GM23338 (cell line): ENCODE measurements around the gene PAK4. TPM values are rescaled to one million over a fixed set of nuclear protein-coding genes. Genes with fewer than 3 reads are reported as not detected.
A peak's percentile ranks its signal among the peaks of the same experiment; 100 is the strongest.

Source experiments
- ATAC-seq: fragments of 200-7000 bp; cut with Tn5 transposase; 3 replicates; pipeline ENCODE4 v1.9.1; 2020
- DNase-seq: peaks from one replicate; pipeline ENCODE4 v3.0.0-alpha.2; 2015; ENCODE audit warnings: low spot score
- H2AFZ ChIP-seq: fragments of 200-600 bp; sonication (generic); 2 replicates; pipeline ENCODE4 v1.8.0; 2016; ENCODE audit warnings: antibody characterized with exemption, mild to moderate bottlenecking, moderate library complexity
- H3F3A ChIP-seq: fragments of 200-600 bp; sonication (generic); replicated peaks from 2 replicates; pipeline ENCODE4 v1.8.0; 2017; ENCODE audit warnings: antibody characterized with exemption, mixed run types, low read depth
- H3K27ac ChIP-seq: fragments of 200-600 bp; sonication (generic); 2 replicates; pipeline ENCODE4 v1.6.1; 2016; ENCODE audit warnings: low read depth
- H3K27me3 ChIP-seq: fragments of 200-600 bp; sonication (generic); 2 replicates; pipeline ENCODE4 v1.8.0; 2016; ENCODE audit warnings: mild to moderate bottlenecking, mixed run types, moderate library complexity; ENCODE audit not compliant: insufficient read depth
- H3K36me3 ChIP-seq: fragments of 200-600 bp; sonication (generic); 2 replicates; pipeline ENCODE4 v1.8.0; 2016; ENCODE audit warnings: mild to moderate bottlenecking; ENCODE audit not compliant: insufficient read depth
- H3K4me1 ChIP-seq: fragments of 200-600 bp; sonication (generic); 2 replicates; pipeline ENCODE4 v1.8.0; 2016; ENCODE audit warnings: mild to moderate bottlenecking, moderate library complexity; ENCODE audit not compliant: insufficient read depth
- H3K4me2 ChIP-seq: fragments of 200-600 bp; sonication (generic); 2 replicates; pipeline ENCODE4 v1.7.1; 2017; ENCODE audit warnings: mixed run types
- H3K4me3 ChIP-seq: fragments of 200-600 bp; sonication (generic); 2 replicates; pipeline ENCODE4 v1.6.1; 2016; ENCODE audit warnings: mixed run types
- H3K79me2 ChIP-seq: fragments of 200-600 bp; sonication (generic); replicated peaks from 2 replicates; pipeline ENCODE4 v1.8.0; 2017; ENCODE audit warnings: mild to moderate bottlenecking; ENCODE audit not compliant: insufficient read depth
- H3K9me2 ChIP-seq: fragments of 200-600 bp; sonication (generic); 2 replicates; pipeline ENCODE4 v1.8.0; 2017; ENCODE audit not compliant: insufficient read depth
- H4K20me1 ChIP-seq: fragments of 200-600 bp; sonication (generic); replicated peaks from 2 replicates; pipeline ENCODE4 v1.8.0; 2017; ENCODE audit warnings: mild to moderate bottlenecking; ENCODE audit not compliant: insufficient read depth
- H3K27ac Mint-ChIP-seq: 2 replicates; pipeline ENCODE4 v1.8.0; 2020; ENCODE audit warnings: inconsistent platforms, mild to moderate bottlenecking, moderate library complexity, mixed read lengths
- H3K27me3 Mint-ChIP-seq: 3 replicates; pipeline ENCODE4 v1.8.0; 2022; ENCODE audit warnings: low read depth, mild to moderate bottlenecking, moderate library complexity, mixed read lengths, inconsistent platforms; ENCODE audit not compliant: insufficient read depth, poor library complexity
- H3K36me3 Mint-ChIP-seq: 3 replicates; pipeline ENCODE4 v1.8.0; 2021; ENCODE audit warnings: low read depth, mild to moderate bottlenecking, inconsistent platforms, moderate library complexity, mixed read lengths
- H3K4me1 Mint-ChIP-seq: 3 replicates; pipeline ENCODE4 v1.8.0; 2020; ENCODE audit warnings: mild to moderate bottlenecking, inconsistent platforms, mixed read lengths
- H3K4me3 Mint-ChIP-seq: 3 replicates; pipeline ENCODE4 v1.8.0; 2021; ENCODE audit warnings: moderate library complexity, mild to moderate bottlenecking, inconsistent platforms, mixed read lengths
- H3K9me3 Mint-ChIP-seq: 3 replicates; pipeline ENCODE4 v1.8.0; 2020; ENCODE audit warnings: moderate library complexity, mild to moderate bottlenecking, inconsistent platforms, mixed read lengths
- CREB1 ChIP-seq: fragments of 250-450 bp; sonication (Bioruptor Pico); IDR thresholded peaks from 2 replicates; pipeline ENCODE4 v1.5.0; 2020; ENCODE audit warnings: low read depth, mild to moderate bottlenecking, moderate library complexity
- CTCF ChIP-seq, 2 experiments: fragments of 200-600 bp in 1 of 2; sonication (generic) in 1 of 2; conservative IDR thresholded peaks; 2 replicates each; pipeline versions ENCODE4 v1.5.1 to v1.6.1; 2016 to 2017; ENCODE audit warnings: antibody characterized with exemption in 2 of 2, low read depth in 2 of 2, mild to moderate bottlenecking in 2 of 2, moderate library complexity in 1 of 2
- ETS1 ChIP-seq: IDR thresholded peaks from 2 replicates; pipeline ENCODE4 v1.6.1; 2016; ENCODE audit warnings: antibody characterized with exemption
- EZH2 ChIP-seq: fragments of 200-600 bp; sonication (generic); IDR thresholded peaks from one replicate; pipeline ENCODE4 v1.8.0; 2017; ENCODE audit warnings: antibody characterized with exemption, mild to moderate bottlenecking, low read depth; ENCODE audit not compliant: unreplicated experiment
- EZH2phosphoT487 ChIP-seq: fragments of 200-600 bp; sonication (generic); IDR thresholded peaks from one replicate; pipeline ENCODE4 v1.8.1; 2018; ENCODE audit warnings: antibody characterized with exemption; ENCODE audit not compliant: unreplicated experiment
- JUNB ChIP-seq: IDR thresholded peaks from one replicate; pipeline ENCODE4 v1.6.1; 2016; ENCODE audit warnings: antibody characterized with exemption; ENCODE audit not compliant: unreplicated experiment
- NANOG ChIP-seq: IDR thresholded peaks from 2 replicates; pipeline ENCODE4 v1.6.1; 2016; ENCODE audit warnings: antibody characterized with exemption, borderline replicate concordance
- POLR2AphosphoS5 ChIP-seq: IDR thresholded peaks from 2 replicates; pipeline ENCODE4 v1.6.1; 2016; ENCODE audit warnings: antibody characterized with exemption, low read depth
- REST ChIP-seq: IDR thresholded peaks from one replicate; pipeline ENCODE4 v1.6.1; 2018; ENCODE audit warnings: antibody characterized with exemption; ENCODE audit not compliant: unreplicated experiment
- STAT1 ChIP-seq: IDR thresholded peaks from one replicate; pipeline ENCODE4 v1.6.1; 2016; ENCODE audit warnings: antibody characterized with exemption; ENCODE audit not compliant: unreplicated experiment
- ZNF114 ChIP-seq: fragments of 250-450 bp; sonication (Bioruptor Pico); IDR thresholded peaks from 2 replicates; pipeline ENCODE4 v1.5.0; 2020; ENCODE audit warnings: mild to moderate bottlenecking, moderate library complexity
- ZNF331 ChIP-seq: fragments of 250-450 bp; sonication (Bioruptor Pico); IDR thresholded peaks from 2 replicates; pipeline ENCODE4 v1.5.0; 2020; ENCODE audit warnings: low read depth, mild to moderate bottlenecking, moderate library complexity
- ZNF462 ChIP-seq: fragments of 250-450 bp; sonication (Bioruptor Pico); IDR thresholded peaks from 2 replicates; pipeline ENCODE4 v1.5.0; 2020; ENCODE audit warnings: mild to moderate bottlenecking, moderate library complexity
- polyA plus RNA-seq: library from polyadenylated mRNA; unstranded; fragments of >200 nt; fragmentation: Nextera tagmentation; extraction: Ambion mirVana; gene quantifications from 2 replicates; pipeline ENCODE4 v1.2.1, GENCODE V29; 2016
- total RNA-seq: library from RNA; depleted of rRNA; stranded (reverse); fragments of >200 nt; shearing (Covaris generic); gene quantifications from 2 replicates; pipeline ENCODE4 v1.2.3, GENCODE V29; 2014

Gene PAK4
- total and polyA plus RNA-seq, 2 experiments from 2014 or later = 28.7 to 35.4 TPM

- Histone ChIP-seq H3K27me3 (no peaks in the 10 kb centered on the region), H3K36me3 (no peaks in the 10 kb centered on the region), H3K79me2 (peaks cover 56% of the 10 kb centered on the region), H3K4me1 (peaks cover 31% of the 10 kb centered on the region), H3F3A (peaks cover 10% of the 10 kb centered on the region; the same call in 1 of the 2 replicates), H3K4me2 (no peak overlapping the region), H3K27ac (no peak overlapping the region), H3K4me3 (no peak overlapping the region), H2AFZ (no peak overlapping the region), H4K20me1 (peaks cover 12% of the 10 kb centered on the region), H3K9me2 (no peaks in the 10 kb centered on the region)
- H3K27ac Mint-ChIP-seq = peak overlapping the region; percentile 10; the same call in 1 of the 2 replicates
- H3K9me3 Mint-ChIP-seq = peaks cover 6% of the 10 kb centered on the region; the same call in 2 of the 3 replicates
- ATAC-seq (no peak), DNase-seq (no peak)
- TF ChIP-seq ZNF114 (no peak), EZH2 (no peak), JUNB (no peak), REST (no peak), ETS1 (no peak), EZH2phosphoT487 (no peak), POLR2AphosphoS5 (no peak), NANOG (no peak), CREB1 (CRISPR knock-in tag) (no peak), CTCF (conservative IDR thresholded peaks at IDR 0.05; ENCODE audit: low read depth in 2 of 2) (no peak), STAT1 (no peak), ZNF331 (CRISPR knock-in tag) (no peak), ZNF462 (CRISPR knock-in tag) (no peak)
- H3K27me3 Mint-ChIP-seq = peaks cover 6% of the 10 kb centered on the region
- no peak overlapping the region for H3K4me3 Mint-ChIP-seq
- H3K36me3 Mint-ChIP-seq = peaks cover 10% of the 10 kb centered on the region
- peaks cover 50% of the 10 kb centered on the region for H3K4me1 Mint-ChIP-seq
These were observed 25.4 kb downstream of the PAK4 start for GRCh38 chr19:39150807-39151600.
